SK-N-SH treated with all-trans-retinoic acid at 6 μM for 48 hours (cell line): ENCODE data around the gene IL9R.

ENCODE experiments used
- BACH2 ChIP-seq: fragments of 250-450 bp; sonication (Bioruptor Pico); IDR thresholded peaks from 2 replicates; pipeline ENCODE4 v1.9.0; 2021; ENCODE audit warnings: mild to moderate bottlenecking, borderline replicate concordance
- ESRRG ChIP-seq: fragments of 250-450 bp; sonication (Bioruptor Pico); IDR thresholded peaks from 2 replicates; pipeline ENCODE4 v1.6.1; 2021; ENCODE audit warnings: mild to moderate bottlenecking
- OSR1 ChIP-seq: fragments of 250-450 bp; sonication (Bioruptor Pico); IDR thresholded peaks from 2 replicates; pipeline ENCODE4 v1.8.0; 2022; ENCODE audit warnings: moderate library complexity, mild to moderate bottlenecking, inconsistent platforms
- PPARA ChIP-seq: fragments of 250-450 bp; sonication (Bioruptor Pico); IDR thresholded peaks from 2 replicates; pipeline ENCODE4 v1.5.0; 2020; ENCODE audit warnings: mild to moderate bottlenecking, borderline replicate concordance
- ZFP3 ChIP-seq: fragments of 250-450 bp; sonication (Bioruptor Pico); IDR thresholded peaks from 2 replicates; pipeline ENCODE4 v1.5.0; 2020; ENCODE audit warnings: mild to moderate bottlenecking, moderate library complexity
- ZFP30 ChIP-seq: fragments of 450-650 bp; formaldehyde crosslinking; IDR thresholded peaks from 2 replicates; pipeline ENCODE4 v1.5.0; 2022; ENCODE audit warnings: mild to moderate bottlenecking, moderate library complexity
- ZNF8 ChIP-seq: fragments of 450-650 bp; formaldehyde crosslinking; IDR thresholded peaks from 2 replicates; pipeline ENCODE4 v1.5.0; 2020; ENCODE audit warnings: mild to moderate bottlenecking, moderate library complexity

- no peak for TF ChIP-seq ZFP3 (CRISPR knock-in tag)
- no peak for TF ChIP-seq OSR1
- TF ChIP-seq BACH2 (CRISPR knock-in tag): no peak
- TF ChIP-seq ESRRG (CRISPR knock-in tag): no peak
- TF ChIP-seq PPARA (CRISPR knock-in tag): no peak
- TF ChIP-seq ZNF8 (CRISPR knock-in tag): no peak
- TF ChIP-seq ZFP30 (CRISPR knock-in tag): no peak
These were observed 40.8 kb upstream of the IL9R start for GRCh38 chrX:155956649-155957048.
